IMR-90 (cell line): Measurements from ENCODE around the gene CPN1.
A peak's percentile ranks its signal among the peaks of the same experiment; 100 is the strongest.

Experiments
- BHLHE40 ChIP-seq: fragments of 150-350 bp; IDR thresholded peaks from 2 replicates; pipeline ENCODE4 v1.6.1; 2016; ENCODE audit warnings: mild to moderate bottlenecking, low read depth, low read length
- CEBPB ChIP-seq: IDR thresholded peaks from 2 replicates; pipeline ENCODE4 v1.6.1; 2012; ENCODE audit warnings: low read depth, low read length, improper control_type of control experiment
- CHD1 ChIP-seq: IDR thresholded peaks from 2 replicates; pipeline ENCODE4 v1.6.1; 2012; ENCODE audit warnings: low read depth, low read length, improper control_type of control experiment
- CTCF ChIP-seq: conservative IDR thresholded peaks from 2 replicates; pipeline ENCODE4 v1.5.1; 2012; ENCODE audit warnings: mild to moderate bottlenecking, low read depth, low read length, improper control_type of control experiment
- MAFK ChIP-seq: IDR thresholded peaks from 2 replicates; pipeline ENCODE4 v1.6.1; 2012; ENCODE audit warnings: low read depth, low read length, improper control_type of control experiment
- MAZ ChIP-seq: IDR thresholded peaks from 2 replicates; pipeline ENCODE4 v1.6.1; 2012; ENCODE audit warnings: low read depth, mild to moderate bottlenecking, low read length, improper control_type of control experiment, moderate library complexity, borderline replicate concordance
- MXI1 ChIP-seq: IDR thresholded peaks from 2 replicates; pipeline ENCODE4 v1.6.1; 2012; ENCODE audit warnings: low read depth, mild to moderate bottlenecking, low read length, moderate library complexity, borderline replicate concordance
- NFE2L2 ChIP-seq: fragments of 150-350 bp; IDR thresholded peaks from 2 replicates; pipeline ENCODE4 v1.6.1; 2016; ENCODE audit warnings: low read depth, mild to moderate bottlenecking, low read length
- POLR2A ChIP-seq: IDR thresholded peaks from 2 replicates; pipeline ENCODE4 v1.6.1; 2012; ENCODE audit warnings: mild to moderate bottlenecking, low read depth, low read length
- RAD21 ChIP-seq: IDR thresholded peaks from 2 replicates; pipeline ENCODE4 v1.6.1; 2012; ENCODE audit warnings: low read length, improper control_type of control experiment
- RCOR1 ChIP-seq: IDR thresholded peaks from 2 replicates; pipeline ENCODE4 v1.6.1; 2012; ENCODE audit warnings: mild to moderate bottlenecking, low read length, improper control_type of control experiment; ENCODE audit not compliant: insufficient replicate concordance
- TF ChIP-seq, protein P1 (sequence below): fragments of 150-350 bp; IDR thresholded peaks from 2 replicates; pipeline ENCODE4 v1.6.1; 2017; ENCODE audit warnings: mild to moderate bottlenecking, antibody characterized with exemption, low read length, low read depth

DNA sequence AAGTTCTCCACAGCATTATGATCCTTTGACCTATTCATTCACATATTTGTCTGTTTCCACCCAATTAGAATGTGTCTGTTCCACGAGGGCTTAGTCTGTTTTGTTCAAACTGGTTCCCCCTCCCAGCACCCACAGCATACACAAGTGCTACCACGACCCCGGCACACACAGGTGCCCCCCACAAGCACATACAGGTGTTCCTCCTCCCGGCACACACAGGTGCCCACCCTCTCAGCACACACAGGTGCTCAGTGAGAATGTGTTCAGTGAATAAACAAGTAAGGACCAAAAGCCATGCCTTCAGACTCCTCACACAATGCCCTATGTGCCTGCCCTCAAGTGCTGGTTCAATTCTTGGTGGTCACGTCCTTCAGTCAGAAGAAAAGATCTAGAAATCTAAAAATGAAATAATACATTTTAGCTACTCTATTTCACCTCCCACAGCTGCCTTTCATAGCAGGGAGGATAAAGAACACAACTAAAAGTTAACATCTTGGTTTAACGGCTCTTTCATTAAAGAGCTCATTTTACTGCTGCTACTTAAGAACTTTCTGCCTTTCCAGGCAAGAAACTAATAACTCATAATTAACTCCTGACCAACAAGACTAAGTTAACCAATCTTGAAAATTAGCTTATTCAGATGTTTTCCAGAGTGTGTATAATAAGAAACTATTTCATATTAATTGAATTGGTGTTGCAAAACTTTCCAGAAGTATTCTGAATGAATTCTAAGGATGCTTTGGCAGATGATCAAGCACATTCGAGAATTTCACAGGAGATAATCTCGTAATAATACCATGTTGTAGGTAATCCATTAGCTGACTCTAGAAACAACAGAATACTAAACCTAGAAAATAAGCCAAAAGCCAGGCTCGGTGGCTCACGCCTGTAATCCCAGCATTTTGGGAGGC, 74.2 kb downstream of the CPN1 start:
- 0 out of 2 replicates have a peak, but pooled peaks have one; percentile 6 for TF ChIP-seq POLR2A
- TF ChIP-seq MAFK, result no peak
- TF ChIP-seq CTCF, result no peak
- TF ChIP-seq RAD21, result no peak
- no peak for TF ChIP-seq MXI1
- no peak for TF ChIP-seq MAZ
- TF ChIP-seq RCOR1, result no peak
- TF ChIP-seq BHLHE40, result no peak
- peak; percentile 7; the same call in 1 of the 2 replicates for TF ChIP-seq CEBPB
- TF ChIP-seq, protein P1, sequence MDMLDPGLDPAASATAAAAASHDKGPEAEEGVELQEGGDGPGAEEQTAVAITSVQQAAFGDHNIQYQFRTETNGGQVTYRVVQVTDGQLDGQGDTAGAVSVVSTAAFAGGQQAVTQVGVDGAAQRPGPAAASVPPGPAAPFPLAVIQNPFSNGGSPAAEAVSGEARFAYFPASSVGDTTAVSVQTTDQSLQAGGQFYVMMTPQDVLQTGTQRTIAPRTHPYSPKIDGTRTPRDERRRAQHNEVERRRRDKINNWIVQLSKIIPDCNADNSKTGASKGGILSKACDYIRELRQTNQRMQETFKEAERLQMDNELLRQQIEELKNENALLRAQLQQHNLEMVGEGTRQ, result no peak
- TF ChIP-seq CHD1, result no peak
- TF ChIP-seq NFE2L2, result no peak
